Measurements from ENCODE around the gene NFAM1.

NFAM1 gene

DNA sequence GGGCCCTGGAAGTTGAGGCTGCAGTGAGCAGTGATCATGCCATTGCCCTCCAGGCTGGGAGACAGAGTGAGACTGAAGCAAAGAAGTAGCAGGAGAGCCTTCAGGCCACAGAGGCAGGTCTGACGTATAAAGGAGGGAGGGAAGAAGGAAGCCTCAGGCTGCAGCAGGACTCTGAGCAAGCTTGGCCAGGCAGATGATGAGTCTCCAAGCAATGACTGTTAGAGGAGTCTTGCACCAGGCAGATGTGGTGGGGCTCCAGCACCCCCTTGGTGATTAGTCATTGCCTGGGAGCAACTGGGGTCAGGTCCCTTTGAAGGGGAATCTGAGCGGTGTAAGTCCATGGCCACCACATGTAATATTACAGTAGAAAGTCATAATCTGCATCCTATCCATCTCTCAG is 36.6 kb upstream of the NFAM1 start:
- DNase-seq (ENCODE audit: low spot score) = no peak
- H3K4me3 ChIP-seq = no peak overlapping the region
- H3K27ac ChIP-seq = no peak overlapping the region
- TF ChIP-seq, protein P1, sequence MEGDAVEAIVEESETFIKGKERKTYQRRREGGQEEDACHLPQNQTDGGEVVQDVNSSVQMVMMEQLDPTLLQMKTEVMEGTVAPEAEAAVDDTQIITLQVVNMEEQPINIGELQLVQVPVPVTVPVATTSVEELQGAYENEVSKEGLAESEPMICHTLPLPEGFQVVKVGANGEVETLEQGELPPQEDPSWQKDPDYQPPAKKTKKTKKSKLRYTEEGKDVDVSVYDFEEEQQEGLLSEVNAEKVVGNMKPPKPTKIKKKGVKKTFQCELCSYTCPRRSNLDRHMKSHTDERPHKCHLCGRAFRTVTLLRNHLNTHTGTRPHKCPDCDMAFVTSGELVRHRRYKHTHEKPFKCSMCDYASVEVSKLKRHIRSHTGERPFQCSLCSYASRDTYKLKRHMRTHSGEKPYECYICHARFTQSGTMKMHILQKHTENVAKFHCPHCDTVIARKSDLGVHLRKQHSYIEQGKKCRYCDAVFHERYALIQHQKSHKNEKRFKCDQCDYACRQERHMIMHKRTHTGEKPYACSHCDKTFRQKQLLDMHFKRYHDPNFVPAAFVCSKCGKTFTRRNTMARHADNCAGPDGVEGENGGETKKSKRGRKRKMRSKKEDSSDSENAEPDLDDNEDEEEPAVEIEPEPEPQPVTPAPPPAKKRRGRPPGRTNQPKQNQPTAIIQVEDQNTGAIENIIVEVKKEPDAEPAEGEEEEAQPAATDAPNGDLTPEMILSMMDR (IDR thresholded peaks at IDR 0.05) = no peak

DNA sequence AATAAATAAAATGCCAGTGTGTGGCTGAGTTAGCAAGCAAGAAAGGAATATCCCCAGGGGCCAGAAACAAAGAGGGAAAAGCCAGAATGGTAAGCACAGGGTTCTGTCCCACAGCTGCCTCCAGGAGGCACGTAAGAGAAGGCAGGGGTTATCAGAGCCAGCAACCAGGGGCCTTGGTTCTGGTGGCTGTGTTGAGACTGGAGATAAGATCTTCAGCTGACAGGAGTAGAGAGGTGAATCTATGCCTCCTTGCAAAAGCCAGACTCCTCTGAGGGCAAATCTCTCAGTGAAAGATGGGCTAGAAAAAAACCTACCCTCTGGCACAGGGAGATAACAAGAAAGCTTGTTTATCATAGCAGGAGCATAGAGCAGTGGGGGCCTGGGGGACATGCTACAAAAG is 29.8 kb upstream of the NFAM1 start:
- DNase-seq (ENCODE audit: low spot score) = no peak
- TF ChIP-seq, protein P1 (IDR thresholded peaks at IDR 0.05) = no peak
- Histone ChIP-seq H3K4me3 (no peak overlapping the region), H3K27ac (no peak overlapping the region)

DNA sequence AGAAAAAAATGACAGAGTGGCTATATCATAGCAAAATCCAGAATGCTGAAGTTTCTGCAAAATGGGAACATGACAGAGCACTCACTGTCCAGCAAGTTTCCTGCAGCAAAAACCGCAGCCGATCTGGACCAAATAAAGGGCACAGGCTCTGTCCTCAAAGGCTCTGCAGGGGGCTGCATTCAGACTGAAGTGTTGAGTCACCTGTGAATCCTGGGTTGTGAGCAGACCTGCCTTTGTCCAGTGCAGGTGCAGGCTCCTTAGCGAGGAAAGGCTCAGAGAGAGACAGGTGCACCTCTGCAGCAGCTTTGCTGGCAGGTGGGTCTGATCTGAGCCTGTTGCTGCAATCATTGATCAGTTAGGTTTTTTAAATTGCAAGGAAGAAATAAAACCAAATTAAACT is 29.3 kb upstream of the NFAM1 start:
- no peak for DNase-seq (ENCODE audit: low spot score)
- Histone ChIP-seq H3K27ac (no peak overlapping the region), H3K4me3 (no peak overlapping the region)
- TF ChIP-seq, protein P1 (IDR thresholded peaks at IDR 0.05) = no peak

DNA sequence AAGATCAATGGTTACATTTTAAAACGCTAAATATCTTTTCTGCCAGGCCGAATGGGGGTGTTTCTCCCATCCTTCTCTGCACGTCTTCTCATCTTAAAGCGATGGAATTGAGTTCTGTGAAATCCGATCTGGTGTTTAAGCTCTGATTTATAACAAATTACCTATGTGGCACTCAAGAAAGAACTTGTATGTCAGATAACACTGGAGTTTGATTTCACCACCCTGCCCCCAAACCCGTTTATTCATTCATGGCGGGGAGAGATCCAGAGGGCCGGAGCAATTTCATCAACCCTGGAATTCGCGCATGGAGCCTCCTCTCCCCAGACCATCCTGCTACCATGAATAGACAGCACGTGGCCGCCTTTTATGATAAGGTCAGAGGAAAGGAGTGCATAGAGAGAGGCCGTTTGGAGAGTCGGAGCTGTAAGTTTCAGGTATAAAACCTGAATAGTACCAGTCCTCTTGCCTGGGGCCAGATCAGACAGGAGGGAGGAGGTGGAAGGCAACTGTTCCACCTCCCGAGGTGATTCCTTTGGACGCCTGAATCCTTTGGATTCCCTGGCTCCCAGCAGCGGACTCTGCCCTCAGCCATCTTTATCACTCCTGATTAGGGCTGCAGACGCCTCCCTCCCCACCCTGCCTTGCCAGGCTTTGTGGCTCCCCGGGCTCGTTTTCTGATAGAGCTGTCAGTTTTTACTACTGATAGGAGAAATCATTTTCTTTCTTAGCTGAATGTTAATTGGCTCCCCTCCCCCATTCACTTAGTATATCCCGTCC is 27.3 kb upstream of the NFAM1 start:
- TF ChIP-seq, protein P1 (IDR thresholded peaks at IDR 0.05) = no peak
- H3K4me3 ChIP-seq = no peak overlapping the region

DNA sequence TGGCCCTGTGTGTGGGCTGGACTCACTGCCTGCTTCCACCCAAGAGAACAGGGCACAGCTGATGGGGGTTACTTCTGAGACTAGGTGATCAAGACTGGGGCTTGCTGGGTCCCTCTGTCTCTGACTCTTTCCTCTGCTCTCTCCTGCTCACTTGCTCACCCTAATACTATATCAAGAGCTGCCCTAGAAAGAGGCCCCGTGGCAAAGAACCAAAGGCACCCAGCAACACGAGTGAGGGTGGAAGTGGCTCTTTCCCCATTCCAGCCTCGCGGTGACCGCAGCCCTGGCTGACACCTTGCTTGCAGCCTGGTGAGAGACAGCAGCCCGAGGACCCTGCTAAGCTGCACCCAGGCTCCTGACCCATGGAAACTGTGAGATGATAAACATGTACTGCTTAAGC is 20.7 kb upstream of the NFAM1 start:
- no peak for DNase-seq (ENCODE audit: low spot score)
- H3K27ac ChIP-seq = no peak overlapping the region
- H3K4me3 ChIP-seq = no peak overlapping the region
- TF ChIP-seq, protein P1 (IDR thresholded peaks at IDR 0.05) = no peak

More for the DNA sequence above, 27.3 kb upstream of the NFAM1 start:
- no peak overlapping the region for H3K27ac ChIP-seq
- DNase-seq (ENCODE audit: low spot score) = no peak

DNA sequence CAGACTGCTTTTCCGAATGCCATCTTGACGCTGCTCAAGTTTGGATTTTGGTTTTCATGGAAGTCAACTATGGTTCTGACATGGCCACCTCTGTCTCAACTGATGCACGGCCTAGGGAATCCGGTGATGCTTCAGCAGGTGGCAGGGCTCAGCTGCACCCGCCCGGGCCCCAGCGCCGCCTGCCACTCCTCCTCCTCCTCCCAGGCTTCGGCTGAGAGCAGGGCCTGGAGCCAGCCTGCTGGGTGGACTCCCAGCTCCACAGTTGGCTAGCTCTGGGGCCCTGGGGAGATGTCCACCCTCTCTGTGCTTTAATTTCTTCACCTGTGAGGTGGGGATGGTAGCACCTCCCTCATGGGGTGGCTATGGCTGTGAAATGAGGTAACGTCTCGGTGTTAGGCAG is 20.3 kb upstream of the NFAM1 start:
- TF ChIP-seq, protein P1 (IDR thresholded peaks at IDR 0.05) = no peak
- Histone ChIP-seq H3K27ac (no peak overlapping the region), H3K4me3 (no peak overlapping the region)
- DNase-seq (ENCODE audit: low spot score) = no peak

DNA sequence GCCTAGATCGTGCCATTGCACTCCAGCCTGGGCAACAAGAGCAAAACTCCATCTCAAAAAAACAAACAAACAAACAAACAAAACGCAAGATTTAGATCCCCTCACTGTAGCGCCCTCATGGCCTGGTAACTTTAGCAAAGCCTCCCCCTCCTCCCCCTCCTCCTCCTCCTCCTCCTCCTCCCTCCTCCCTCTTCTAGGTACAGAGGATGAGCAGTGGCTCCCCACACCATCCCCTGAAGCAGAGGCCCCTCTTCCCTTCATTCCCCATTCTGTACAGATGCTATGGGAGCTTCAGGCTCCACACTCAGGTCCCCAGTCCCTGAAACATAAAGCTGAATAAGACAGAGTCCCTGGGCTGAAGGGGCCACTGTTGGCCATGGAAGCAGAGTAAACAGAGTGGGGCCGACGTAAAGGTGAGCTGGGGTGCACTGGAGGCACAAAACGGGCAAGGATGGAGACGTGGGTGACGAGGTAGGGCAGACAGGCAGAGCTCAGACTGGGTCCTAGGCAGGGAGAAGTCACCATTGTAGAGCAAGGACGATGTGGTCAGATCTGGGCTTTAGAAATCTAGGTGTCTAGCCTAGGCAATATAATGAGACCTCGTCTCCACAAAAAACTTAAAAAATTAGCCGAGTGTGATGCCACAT is 19.4 kb upstream of the NFAM1 start:
- TF ChIP-seq, protein P1 (IDR thresholded peaks at IDR 0.05) = no peak
- no peak overlapping the region for H3K4me3 ChIP-seq
- no peak overlapping the region for H3K27ac ChIP-seq
- DNase-seq (ENCODE audit: low spot score) = no peak

Measured in coronary artery (tissue), 2 donors.